Lower leg skin (tissue), 4 donors: ENCODE results near the gene BPIFB3. TPM values are rescaled to one million over a fixed set of nuclear protein-coding genes. Genes with fewer than 3 reads are reported as not detected.

Experiments used
- DNase-seq, 2 donors: peaks; one replicate each; pipeline ENCODE4 v3.0.0-alpha.2; 2019; ENCODE audit warnings: low spot score in 2 of 2
- H3K4me3 ChIP-seq: fragments of 200-600 bp; sonication (generic); 2 replicates; pipeline ENCODE4 v1.5.1; 2017; ENCODE audit warnings: mild to moderate bottlenecking, low read depth; ENCODE audit not compliant: poor library complexity, severe bottlenecking
- POLR2A ChIP-seq, 2 donors: fragments of 450-650 bp; IDR thresholded peaks; one replicate each; pipeline ENCODE4 v1.6.1; 2016 to 2017; ENCODE audit warnings: antibody characterized with exemption in 2 of 2, mild to moderate bottlenecking in 1 of 2, moderate library complexity in 1 of 2
- WGBS, 2 donors: methylation state at CpG; one replicate each; pipeline ENCODE4 v1.1.5; 2018; 5-methylcytosine and 5-hydroxymethylcytosine counted together
- intact Hi-C: fragments of 100-400 bp; cut with DNase I; formaldehyde crosslinking; loops from one replicate; pipeline ENCODE4 v1.15.0; 2023; ENCODE audit warnings: low total_unique reads
- total RNA-seq, 4 donors: library from RNA; depleted of rRNA; stranded (reverse); fragments of >200 nt; gene quantifications; one replicate each; pipeline ENCODE4 v1.1.0, GENCODE V29; 2016
- TF ChIP-seq, protein P1 (sequence below), 3 donors: fragments of 450-650 bp; IDR thresholded peaks; one replicate each; pipeline ENCODE4 v1.5.1; 2016; ENCODE audit warnings: antibody characterized with exemption in 3 of 3, mild to moderate bottlenecking in 3 of 3, moderate library complexity in 2 of 3

BPIFB3 gene
- total RNA-seq, 4 donors from 2014 or later = not detected

DNA sequence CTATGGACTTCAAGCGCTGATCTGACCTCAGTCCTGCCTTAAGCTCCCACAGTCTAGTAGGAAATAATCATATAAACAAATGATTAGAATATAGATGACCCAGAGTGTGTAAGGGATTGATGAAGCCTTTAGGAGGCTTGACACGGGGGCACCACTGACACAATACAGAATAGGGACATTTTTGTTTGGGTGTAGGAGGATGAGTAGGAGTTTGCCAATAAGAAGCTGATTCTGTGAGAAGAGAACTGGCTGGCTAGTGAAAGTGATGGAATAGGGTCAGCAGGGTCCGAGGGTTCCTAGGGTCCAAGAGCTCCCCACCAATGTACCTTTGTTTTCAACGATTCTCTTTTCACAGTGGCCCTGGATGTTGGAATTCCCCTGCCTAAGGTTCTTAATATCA, 18.7 kb downstream of the BPIFB3 start:
- intact Hi-C loops = no loop called here
- H3K4me3 ChIP-seq = no peak overlapping the region
- TF ChIP-seq POLR2A (IDR thresholded peaks at IDR 0.05) = no peak
- TF ChIP-seq, protein P1, sequence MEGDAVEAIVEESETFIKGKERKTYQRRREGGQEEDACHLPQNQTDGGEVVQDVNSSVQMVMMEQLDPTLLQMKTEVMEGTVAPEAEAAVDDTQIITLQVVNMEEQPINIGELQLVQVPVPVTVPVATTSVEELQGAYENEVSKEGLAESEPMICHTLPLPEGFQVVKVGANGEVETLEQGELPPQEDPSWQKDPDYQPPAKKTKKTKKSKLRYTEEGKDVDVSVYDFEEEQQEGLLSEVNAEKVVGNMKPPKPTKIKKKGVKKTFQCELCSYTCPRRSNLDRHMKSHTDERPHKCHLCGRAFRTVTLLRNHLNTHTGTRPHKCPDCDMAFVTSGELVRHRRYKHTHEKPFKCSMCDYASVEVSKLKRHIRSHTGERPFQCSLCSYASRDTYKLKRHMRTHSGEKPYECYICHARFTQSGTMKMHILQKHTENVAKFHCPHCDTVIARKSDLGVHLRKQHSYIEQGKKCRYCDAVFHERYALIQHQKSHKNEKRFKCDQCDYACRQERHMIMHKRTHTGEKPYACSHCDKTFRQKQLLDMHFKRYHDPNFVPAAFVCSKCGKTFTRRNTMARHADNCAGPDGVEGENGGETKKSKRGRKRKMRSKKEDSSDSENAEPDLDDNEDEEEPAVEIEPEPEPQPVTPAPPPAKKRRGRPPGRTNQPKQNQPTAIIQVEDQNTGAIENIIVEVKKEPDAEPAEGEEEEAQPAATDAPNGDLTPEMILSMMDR (IDR thresholded peaks at IDR 0.05) = no peak
- DNase-seq = no peak
- WGBS, 2 donors = 83 to 85% methylated on average over 4 of the region's 4 CpGs

DNA sequence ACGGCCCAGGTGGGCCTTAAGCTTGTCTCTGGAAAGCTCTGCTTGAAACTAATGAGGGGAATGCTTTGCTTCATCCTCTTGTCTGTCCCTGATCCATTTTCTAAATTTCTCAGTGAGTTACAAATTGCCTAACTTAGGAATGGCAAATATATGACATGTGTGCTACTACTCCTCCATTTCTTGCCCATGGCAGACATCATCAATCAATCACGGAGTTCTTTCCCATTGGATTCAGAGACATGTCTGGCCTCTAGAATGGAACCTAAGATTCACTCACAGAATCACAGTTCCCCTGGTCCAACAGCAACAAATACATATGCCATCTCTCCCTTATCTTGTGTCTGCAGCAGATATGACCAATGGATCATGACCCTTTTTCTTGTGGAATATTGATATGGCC, 19.1 kb downstream of the BPIFB3 start:
- H3K4me3 ChIP-seq = no peak overlapping the region
- no peak for DNase-seq
- WGBS, 2 donors = 78 to 87% methylated on average over 2 of the region's 2 CpGs
- intact Hi-C loops = no loop called here
- TF ChIP-seq, protein P1 (IDR thresholded peaks at IDR 0.05) = no peak
- TF ChIP-seq POLR2A (IDR thresholded peaks at IDR 0.05) = no peak

DNA sequence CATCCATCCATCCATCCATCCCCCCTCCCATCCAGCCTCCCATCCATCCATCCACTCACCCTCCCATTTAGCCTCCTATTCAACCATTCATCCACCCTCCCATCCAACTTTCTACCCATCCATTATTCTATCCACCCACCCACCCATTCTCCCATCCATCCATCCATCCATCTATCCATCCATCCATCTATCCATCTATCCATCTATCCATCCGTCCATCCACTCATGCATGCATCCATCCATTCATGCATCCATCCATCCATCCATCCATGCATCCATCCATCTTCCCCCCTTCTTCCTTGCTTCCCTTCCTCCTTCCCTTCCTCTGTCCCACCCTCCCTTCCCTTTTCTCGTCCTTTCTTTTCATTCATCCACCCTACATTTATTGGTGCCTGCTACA, 21.0 kb downstream of the BPIFB3 start:
- no peak for DNase-seq
- TF ChIP-seq POLR2A (IDR thresholded peaks at IDR 0.05) = no peak
- TF ChIP-seq, protein P1 (IDR thresholded peaks at IDR 0.05) = no peak
- H3K4me3 ChIP-seq = no peak overlapping the region
- intact Hi-C loops = no loop called here
- 65 to 79% methylated on average over 2 of the region's 2 CpGs for WGBS, 2 donors

GRCh38 chr20:33075281-33075680, 21.6 kb downstream of the BPIFB3 start:
- intact Hi-C loops = no loop called here
- no peak overlapping the region for H3K4me3 ChIP-seq
- no peak for DNase-seq
- no peak for TF ChIP-seq POLR2A (IDR thresholded peaks at IDR 0.05)
- TF ChIP-seq, protein P1 (IDR thresholded peaks at IDR 0.05) = no peak
- WGBS, 2 donors = 56 to 64% methylated on average over 6 of the region's 6 CpGs

GRCh38 chr20:33076662-33077372, 23.1 kb downstream of the BPIFB3 start:
- TF ChIP-seq, protein P1 (IDR thresholded peaks at IDR 0.05) = no peak
- TF ChIP-seq POLR2A (IDR thresholded peaks at IDR 0.05) = no peak
- no peak overlapping the region for H3K4me3 ChIP-seq
- WGBS, 2 donors = 54 to 66% methylated on average over 6 of the region's 6 CpGs
- no peak for DNase-seq
- intact Hi-C loops = no loop called here

DNA sequence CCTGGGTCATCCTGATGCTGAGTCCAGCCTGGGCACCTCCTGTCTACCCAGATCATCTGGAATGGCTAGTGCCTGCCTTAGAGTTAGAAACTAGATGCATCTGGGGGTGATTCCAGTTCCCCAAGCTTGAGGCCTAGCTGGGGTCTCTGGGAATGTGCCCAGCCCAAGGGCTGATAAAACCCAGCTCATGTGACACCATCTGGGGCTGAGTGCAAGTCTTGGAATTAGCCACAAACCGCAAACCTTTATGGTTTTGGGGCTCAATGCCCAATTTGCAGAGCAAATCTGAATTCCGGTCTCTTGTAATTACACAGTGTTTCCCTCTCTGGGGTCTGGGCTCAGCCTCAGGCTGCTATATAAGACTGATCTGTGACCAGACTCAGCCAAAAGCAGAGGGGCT, 25.6 kb downstream of the BPIFB3 start, which contains the start of gene BPIFB4:
Gene BPIFB4 (plus strand): TSS at position 385 of the 400 bp plus-strand sequence. CDS start 1,884 bp downstream, outside the sequence.
- 86 to 93% methylated on average over 2 of the region's 2 CpGs for WGBS, 2 donors
- TF ChIP-seq, protein P1 (IDR thresholded peaks at IDR 0.05) = no peak
- no peak for TF ChIP-seq POLR2A (IDR thresholded peaks at IDR 0.05)
- DNase-seq = no peak
- intact Hi-C loops = no loop called here
- H3K4me3 ChIP-seq = no peak within 1 kb of the TSS
